Endothelial cell of umbilical vein (primary cell): ENCODE measurements around the gene IKZF3. TPM values are rescaled to one million over a fixed set of nuclear protein-coding genes. Genes with fewer than 3 reads are reported as not detected.

Source experiments
- BruUV-seq: library from RNA; stranded (reverse); fragments of 400-500 nt; replicated peaks from 2 replicates; lab custom pipeline; 2021; lab: Mats Ljungman, UMichigan
- CTCF ChIA-PET: fragments of 300-600, 350-600 bp; sonication (Branson Sonifier 250); formaldehyde crosslinking; loops from one replicate; lab custom pipeline; 2021; ENCODE audit warnings: antibody characterized with exemption, inconsistent platforms; lab: Charles Lee
- POLR2A ChIA-PET: fragments of 300-600, 350-600 bp; sonication (Branson Sonifier 250); formaldehyde crosslinking; loops from one replicate; lab custom pipeline; 2021; ENCODE audit warnings: antibody characterized with exemption, inconsistent platforms; lab: Charles Lee
- DNase-seq: peaks from one replicate; pipeline ENCODE4 v3.0.0-alpha.2; 2011; ENCODE audit warnings: low read depth, low spot score
- FAIRE-seq: peaks from 2 replicates; lab custom pipeline; 2011; peaks lifted over from hg19 to GRCh38; lab: Jason Lieb, UNC
- H2AFZ ChIP-seq: 2 replicates; pipeline ENCODE4 v1.6.0; 2012; ENCODE audit warnings: low read depth, low read length, control low read depth, inconsistent platforms
- H3K27ac ChIP-seq: 2 replicates; pipeline ENCODE4 v1.5.1; 2011; ENCODE audit warnings: low read depth, mild to moderate bottlenecking, control low read depth, low read length, moderate library complexity; ENCODE audit not compliant: insufficient read depth
- H3K27me3 ChIP-seq, 2 experiments: 2 replicates each; pipeline versions ENCODE4 v1.6.0 to v1.6.1; 2011; ENCODE audit warnings: low read length in 2 of 2, mixed read lengths in 1 of 2; ENCODE audit not compliant: control insufficient read depth in 2 of 2, insufficient read depth in 2 of 2
- H3K36me3 ChIP-seq, 2 experiments: 2 replicates in 1 of 2; 3 replicates in 1 of 2; pipeline ENCODE4 v1.5.1; 2011; ENCODE audit warnings: low read length in 2 of 2, mild to moderate bottlenecking in 1 of 2, moderate library complexity in 1 of 2; ENCODE audit not compliant: control insufficient read depth in 2 of 2, insufficient read depth in 2 of 2; ENCODE audit errors: extremely low read depth in 1 of 2
- H3K4me1 ChIP-seq: 3 replicates; pipeline ENCODE4 v1.5.1; 2011; ENCODE audit warnings: mild to moderate bottlenecking, low read length; ENCODE audit not compliant: control insufficient read depth, insufficient read depth; ENCODE audit errors: extremely low read depth
- H3K4me2 ChIP-seq: 2 replicates; pipeline ENCODE4 v1.6.1; 2011; ENCODE audit warnings: low read length, control low read depth, mixed read lengths; ENCODE audit not compliant: insufficient read depth
- H3K4me3 ChIP-seq, 3 experiments: fragments of 200-600 bp in 1 of 3; sonication (generic), shearing (Covaris generic) in 1 of 3; replicated peaks in 1 of 3; 2 replicates each; pipeline ENCODE4 v1.5.1; 2011 to 2016; ENCODE audit warnings: control low read depth in 3 of 3, low read length in 3 of 3, mild to moderate bottlenecking in 2 of 3, inconsistent platforms in 1 of 3, low read depth in 1 of 3, moderate library complexity in 1 of 3; ENCODE audit not compliant: insufficient read depth in 1 of 3
- H3K79me2 ChIP-seq: 2 replicates; pipeline ENCODE4 v1.6.0; 2012; ENCODE audit warnings: low read length, inconsistent platforms; ENCODE audit not compliant: control insufficient read depth, insufficient read depth
- H3K9ac ChIP-seq: replicated peaks from 2 replicates; pipeline ENCODE3; 2011; ENCODE audit warnings: low read length, control low read depth; ENCODE audit not compliant: insufficient read depth; ENCODE audit errors: extremely low read depth
- H3K9me1 ChIP-seq: replicated peaks from 3 replicates; pipeline ENCODE4 v1.6.0; 2011; ENCODE audit warnings: mild to moderate bottlenecking, low read length; ENCODE audit not compliant: control insufficient read depth, insufficient read depth; ENCODE audit errors: extremely low read depth
- H3K9me3 ChIP-seq: replicated peaks from 2 replicates; pipeline ENCODE4 v1.5.1; 2012; ENCODE audit warnings: low read length, inconsistent platforms; ENCODE audit not compliant: control insufficient read depth, insufficient read depth
- H4K20me1 ChIP-seq: replicated peaks from 2 replicates; pipeline ENCODE3; 2011; ENCODE audit warnings: mild to moderate bottlenecking, low read length; ENCODE audit not compliant: control insufficient read depth, insufficient read depth; ENCODE audit errors: extremely low read depth
- CTCF ChIP-seq, 2 donors: IDR thresholded peaks; 1 replicate in 1 of 2; 2 replicates in 1 of 2; pipeline ENCODE4 v1.5.1; 2011; ENCODE audit warnings: low read length in 2 of 2, mild to moderate bottlenecking in 2 of 2, moderate library complexity in 2 of 2, control low read depth in 1 of 2, inconsistent platforms in 1 of 2, low read depth in 1 of 2; ENCODE audit not compliant: insufficient read depth in 1 of 2; ENCODE audit errors: extremely low read depth in 1 of 2
- EZH2 ChIP-seq: IDR thresholded peaks from 2 replicates; pipeline ENCODE4 v1.6.1; 2012; ENCODE audit warnings: borderline replicate concordance, low read depth, mild to moderate bottlenecking, moderate library complexity, low read length, inconsistent platforms; ENCODE audit not compliant: severe bottlenecking
- JUN ChIP-seq: IDR thresholded peaks from 2 replicates; pipeline ENCODE4 v1.6.1; 2011; ENCODE audit warnings: borderline replicate concordance, low read depth; ENCODE audit not compliant: insufficient read length, insufficient read depth
- MYC ChIP-seq: IDR thresholded peaks from one replicate; pipeline ENCODE4 v1.6.1; 2011; ENCODE audit warnings: mild to moderate bottlenecking, low read depth, low read length
- POLR2A ChIP-seq: IDR thresholded peaks from 2 replicates; pipeline ENCODE4 v1.6.1; 2012; ENCODE audit warnings: low read depth, mild to moderate bottlenecking, control low read depth, low read length
- POLR2AphosphoS5 ChIP-seq: IDR thresholded peaks from 2 replicates; pipeline ENCODE4 v1.6.1; 2012; ENCODE audit warnings: low read depth, mild to moderate bottlenecking, control low read depth, low read length, moderate library complexity; ENCODE audit not compliant: insufficient read depth
- dilution Hi-C: fragments of 300-500 bp; cut with MboI; formaldehyde crosslinking; loops from one replicate; pipeline ENCODE4 v1.15.0; 2019; ENCODE audit warnings: low sequenced_read_pairs; ENCODE audit not compliant: extremely low pct_ligation_motif_present
- intact Hi-C: fragments of 100-400 bp; cut with micrococcal nuclease; formaldehyde crosslinking; loops from one replicate; pipeline ENCODE4 v1.10.0; 2022
- polyA plus RNA-seq, 4 experiments: library from polyadenylated mRNA; depleted of rRNA in 3 of 4; stranded (reverse) in 3 of 4; unstranded in 1 of 4; fragments of >200 nt; gene quantifications; 2 replicates each; pipeline versions ENCODE4 v1.2.1 to v1.2.3, GENCODE V29; 2011 to 2012; ENCODE audit warnings: missing spikeins in 1 of 4
- total RNA-seq: library from RNA; stranded (reverse); gene quantifications from 2 replicates; pipeline ENCODE4 v1.2.3, GENCODE V29; 2021

IKZF3 gene
- total and polyA plus RNA-seq, 2 donors (not counting 3 experiments of a cell fraction or from before 2014, with no cell fraction given) = not detected

GRCh38 chr17:39739885-39740356 lies 124.2 kb downstream of the IKZF3 start:
- ChIA-PET POLR2A (no interaction called here), CTCF (interaction anchor here (1.0 to 1.6 kb wide), 2 partner anchors 10 to 118 kb away, joined by 4 to 11 read pairs; partner anchors contain the start of gene MIEN1)
- H3K27me3 ChIP-seq = peaks cover 18 to 28% of the 10 kb centered on the region in 2 experiments
- no peak for FAIRE-seq
- H3K36me3 ChIP-seq = no peaks in the 10 kb centered on the region
- intact Hi-C loops (no loop called here), dilution Hi-C loops (loop anchor here (10.0 kb wide), 1 partner anchor 105 kb away; the partner anchor contains the start of gene STARD3)
- H4K20me1 ChIP-seq = no peaks in the 10 kb centered on the region
- peak; percentile 16 for TF ChIP-seq EZH2
- TF ChIP-seq POLR2AphosphoS5 = no peak
- H3K79me2 ChIP-seq = no peaks in the 10 kb centered on the region
- H3K27ac ChIP-seq = no peak overlapping the region
- DNase-seq = no peak
- no peak overlapping the region for H3K4me2 ChIP-seq
- peak overlapping the region; percentile 65 for H2AFZ ChIP-seq
- BruUV-seq = no TSS peak
- H3K4me1 ChIP-seq = peaks cover 14% of the 10 kb centered on the region
- H3K9me1 ChIP-seq = no peaks in the 10 kb centered on the region
- no peak overlapping the region for H3K4me3 ChIP-seq
- no peak overlapping the region for H3K9ac ChIP-seq
- no peaks in the 10 kb centered on the region for H3K9me3 ChIP-seq

GRCh38 chr17:39738983-39739884 lies 124.9 kb downstream of the IKZF3 start:
- H3K36me3 ChIP-seq = no peaks in the 10 kb centered on the region
- intact Hi-C loops (loop anchor here (1.0 kb wide), 1 partner anchor 43 kb away; no protein-coding TSS in a partner anchor), dilution Hi-C loops (no loop called here)
- H3K9ac ChIP-seq = no peak overlapping the region
- DNase-seq (no peak), FAIRE-seq (peak; percentile 24)
- H3K9me1 ChIP-seq = no peaks in the 10 kb centered on the region
- peaks cover 14% of the 10 kb centered on the region for H3K4me1 ChIP-seq
- H3K4me2 ChIP-seq = no peak overlapping the region
- peak overlapping the region; percentile 65 for H2AFZ ChIP-seq
- CTCF ChIA-PET = interaction anchor here (1.0 to 1.6 kb wide), 2 partner anchors 9 to 118 kb away, joined by 4 to 11 read pairs; partner anchors contain the start of gene MIEN1
- H3K79me2 ChIP-seq = no peaks in the 10 kb centered on the region
- peaks cover 18 to 28% of the 10 kb centered on the region in 2 experiments for H3K27me3 ChIP-seq
- H3K4me3 ChIP-seq = no peak overlapping the region
- no peaks in the 10 kb centered on the region for H4K20me1 ChIP-seq
- TF ChIP-seq CTCF (IDR thresholded peaks at IDR 0.05; ENCODE audit: extremely low read depth in 1 of 2, insufficient read depth in 1 of 2, low read depth in 1 of 2, low read length in 2 of 2) = no peak
- no peak for TF ChIP-seq MYC
- no peak for TF ChIP-seq POLR2A
- TF ChIP-seq JUN = no peak
- TF ChIP-seq POLR2AphosphoS5 = no peak
- POLR2A ChIA-PET = no interaction called here
- H3K9me3 ChIP-seq = no peaks in the 10 kb centered on the region
- BruUV-seq = no TSS peak
- no peak overlapping the region for H3K27ac ChIP-seq
